K562 (cell line): ENCODE results near the gene SV2C. TPM values are rescaled to one million over a fixed set of nuclear protein-coding genes. Genes with fewer than 3 reads are reported as not detected.

Experiments used
- CBX1 ChIP-seq: sonication (generic); IDR thresholded peaks from 2 replicates; pipeline ENCODE4 v1.6.1; 2016; ENCODE audit warnings: antibody characterized with exemption, low read depth, mild to moderate bottlenecking
- FOXJ2 ChIP-seq: fragments of 200-800 bp; sonication (Bioruptor generic); IDR thresholded peaks from 2 replicates; pipeline ENCODE4 v1.6.1; 2016; ENCODE audit warnings: missing genetic modification characterization, missing compliant biosample characterization
- GABPB1 ChIP-seq: sonication (generic); formaldehyde crosslinking; IDR thresholded peaks from 2 replicates; pipeline ENCODE4 v1.8.0; 2022; ENCODE audit warnings: mild to moderate bottlenecking, missing genetic modification reagents
- HCFC1 ChIP-seq: IDR thresholded peaks from 2 replicates; pipeline ENCODE4 v1.6.1; 2012; ENCODE audit warnings: low read depth, low read length, improper control_type of control experiment
- HNRNPH1 ChIP-seq: fragments of 200-400 bp; formaldehyde crosslinking; optimal IDR thresholded peaks from 2 replicates; pipeline ENCODE3; 2017; ENCODE audit warnings: low read depth, mild to moderate bottlenecking, low read length, moderate library complexity
- MCM5 ChIP-seq: fragments of 450-650 bp; IDR thresholded peaks from 2 replicates; pipeline ENCODE4 v1.6.1; 2016; ENCODE audit warnings: low read depth
- MIER1 ChIP-seq: fragments of 450-650 bp; IDR thresholded peaks from 2 replicates; pipeline ENCODE4 v1.6.1; 2016; ENCODE audit warnings: antibody characterized with exemption, mild to moderate bottlenecking, low read depth
- MYBL2 ChIP-seq, 2 experiments: fragments of 450-650 bp in 1 of 2; sonication (generic) in 1 of 2; formaldehyde crosslinking in 1 of 2; IDR thresholded peaks; 2 replicates each; pipeline versions ENCODE4 v1.6.1 to v1.8.1; 2017 to 2022; ENCODE audit warnings: borderline replicate concordance in 1 of 2, inconsistent platforms in 1 of 2, low read depth in 1 of 2, mild to moderate bottlenecking in 1 of 2, missing genetic modification reagents in 1 of 2, moderate library complexity in 1 of 2
- TFAM ChIP-seq: fragments of 250-450 bp; sonication (Bioruptor Pico); conservative IDR thresholded peaks from 2 replicates; pipeline ENCODE4 v1.5.0; 2021; ENCODE audit warnings: mild to moderate bottlenecking, moderate library complexity
- ZNF282 ChIP-seq: sonication (generic); formaldehyde crosslinking; IDR thresholded peaks from 2 replicates; pipeline ENCODE4 v1.8.1; 2023; ENCODE audit warnings: missing genetic modification reagents
- ZNF408 ChIP-seq: fragments of 250-450 bp; sonication (Bioruptor Pico); IDR thresholded peaks from 2 replicates; pipeline ENCODE4 v1.4.0; 2020; ENCODE audit warnings: low read depth, mild to moderate bottlenecking, moderate library complexity
- ZNF436 ChIP-seq: fragments of 250-450, 450-650 bp; sonication (Bioruptor Pico); formaldehyde crosslinking; IDR thresholded peaks from 2 replicates; pipeline ENCODE4 v1.7.0; 2020; ENCODE audit warnings: mild to moderate bottlenecking
- ZNF766 ChIP-seq: fragments of 200-800 bp; sonication (Bioruptor generic); conservative IDR thresholded peaks from 2 replicates; pipeline ENCODE4 v1.6.1; 2016; ENCODE audit warnings: missing genetic modification characterization, missing compliant biosample characterization
- polyA plus RNA-seq, 8 experiments: library from polyadenylated mRNA; depleted of rRNA in 4 of 8; stranded (reverse) in 5 of 8; unstranded in 3 of 8; fragments of >200 nt; fragmentation: Nextera tagmentation in 2 of 8; fragmentation: Illumina TruSeq in 1 of 8; extraction: Ambion mirVana in 2 of 8; extraction: Trizol in 1 of 8; gene quantifications; 2 replicates each; pipeline versions ENCODE4 v1.2.1 to v1.2.3, GENCODE V29; 2011 to 2014; ENCODE audit warnings: inconsistent platforms in 1 of 8, missing spikeins in 1 of 8
- total RNA-seq, 7 experiments: library from RNA; depleted of rRNA in 6 of 7; stranded (reverse); fragments of >200 nt in 6 of 7; fragmentation: Illumina TruSeq in 2 of 7; extraction: Trizol in 2 of 7; gene quantifications; 2 replicates each; pipeline versions ENCODE4 v1.2.1 to v1.2.3, GENCODE V29; 2011 to 2021; ENCODE audit warnings: low replicate concordance in 1 of 7
- TF ChIP-seq, protein P1 (sequence below): fragments of 450-650 bp; formaldehyde crosslinking; IDR thresholded peaks from 2 replicates; pipeline ENCODE4 v1.4.0; 2020; ENCODE audit warnings: mild to moderate bottlenecking, moderate library complexity
- TF ChIP-seq, protein P2 (sequence below): fragments of 450-650 bp; IDR thresholded peaks from 2 replicates; pipeline ENCODE4 v1.6.1; 2018; ENCODE audit not compliant: partially characterized antibody

The SV2C gene
- total and polyA plus RNA-seq, 9 of the 15 experiments (the other 6 are each of a cell fraction or from before 2014, with no cell fraction given) = 0.05 TPM; not detected in 8

DNA sequence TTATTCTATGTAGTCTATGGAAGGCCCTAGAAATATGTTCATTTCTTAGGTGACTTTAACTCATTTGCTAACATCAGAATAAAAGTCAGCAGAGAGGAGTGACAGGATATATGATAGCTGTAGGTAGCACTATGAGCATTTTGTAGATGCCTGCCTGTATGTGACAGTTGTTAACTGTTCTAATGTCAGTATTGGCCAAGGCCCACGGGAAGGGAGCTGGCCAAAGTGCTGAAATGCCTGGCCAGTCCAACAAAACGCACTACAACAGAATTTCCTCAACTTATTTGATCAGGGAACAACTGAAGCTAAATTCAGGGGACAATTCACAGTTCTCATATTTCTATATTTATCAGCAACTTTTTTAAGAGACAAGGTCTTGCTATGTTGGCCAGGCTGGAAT lies 20.8 kb downstream of the SV2C start (continued):
- TF ChIP-seq, protein P1, sequence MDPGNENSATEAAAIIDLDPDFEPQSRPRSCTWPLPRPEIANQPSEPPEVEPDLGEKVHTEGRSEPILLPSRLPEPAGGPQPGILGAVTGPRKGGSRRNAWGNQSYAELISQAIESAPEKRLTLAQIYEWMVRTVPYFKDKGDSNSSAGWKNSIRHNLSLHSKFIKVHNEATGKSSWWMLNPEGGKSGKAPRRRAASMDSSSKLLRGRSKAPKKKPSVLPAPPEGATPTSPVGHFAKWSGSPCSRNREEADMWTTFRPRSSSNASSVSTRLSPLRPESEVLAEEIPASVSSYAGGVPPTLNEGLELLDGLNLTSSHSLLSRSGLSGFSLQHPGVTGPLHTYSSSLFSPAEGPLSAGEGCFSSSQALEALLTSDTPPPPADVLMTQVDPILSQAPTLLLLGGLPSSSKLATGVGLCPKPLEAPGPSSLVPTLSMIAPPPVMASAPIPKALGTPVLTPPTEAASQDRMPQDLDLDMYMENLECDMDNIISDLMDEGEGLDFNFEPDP (CRISPR knock-in tag) = no peak
- TF ChIP-seq TFAM (no peak), ZNF766 (CRISPR knock-in tag) (peak; percentile 90), ZNF282 (CRISPR knock-in tag) (no peak), MCM5 (no peak), ZNF436 (no peak), MIER1 (peak; percentile 94), HCFC1 (0 out of 2 replicates have a peak, but pooled peaks have one; percentile 21), GABPB1 (CRISPR knock-in tag) (no peak), ZNF408 (no peak), CBX1 (no peak), MYBL2 (IDR thresholded peaks at IDR 0.05; ENCODE audit: low read depth) (no peak), MYBL2 (CRISPR knock-in tag; IDR thresholded peaks at IDR 0.05; ENCODE audit: borderline replicate concordance) (no peak), FOXJ2 (tag) (no peak), HNRNPH1 (no peak)
- TF ChIP-seq, protein P2, sequence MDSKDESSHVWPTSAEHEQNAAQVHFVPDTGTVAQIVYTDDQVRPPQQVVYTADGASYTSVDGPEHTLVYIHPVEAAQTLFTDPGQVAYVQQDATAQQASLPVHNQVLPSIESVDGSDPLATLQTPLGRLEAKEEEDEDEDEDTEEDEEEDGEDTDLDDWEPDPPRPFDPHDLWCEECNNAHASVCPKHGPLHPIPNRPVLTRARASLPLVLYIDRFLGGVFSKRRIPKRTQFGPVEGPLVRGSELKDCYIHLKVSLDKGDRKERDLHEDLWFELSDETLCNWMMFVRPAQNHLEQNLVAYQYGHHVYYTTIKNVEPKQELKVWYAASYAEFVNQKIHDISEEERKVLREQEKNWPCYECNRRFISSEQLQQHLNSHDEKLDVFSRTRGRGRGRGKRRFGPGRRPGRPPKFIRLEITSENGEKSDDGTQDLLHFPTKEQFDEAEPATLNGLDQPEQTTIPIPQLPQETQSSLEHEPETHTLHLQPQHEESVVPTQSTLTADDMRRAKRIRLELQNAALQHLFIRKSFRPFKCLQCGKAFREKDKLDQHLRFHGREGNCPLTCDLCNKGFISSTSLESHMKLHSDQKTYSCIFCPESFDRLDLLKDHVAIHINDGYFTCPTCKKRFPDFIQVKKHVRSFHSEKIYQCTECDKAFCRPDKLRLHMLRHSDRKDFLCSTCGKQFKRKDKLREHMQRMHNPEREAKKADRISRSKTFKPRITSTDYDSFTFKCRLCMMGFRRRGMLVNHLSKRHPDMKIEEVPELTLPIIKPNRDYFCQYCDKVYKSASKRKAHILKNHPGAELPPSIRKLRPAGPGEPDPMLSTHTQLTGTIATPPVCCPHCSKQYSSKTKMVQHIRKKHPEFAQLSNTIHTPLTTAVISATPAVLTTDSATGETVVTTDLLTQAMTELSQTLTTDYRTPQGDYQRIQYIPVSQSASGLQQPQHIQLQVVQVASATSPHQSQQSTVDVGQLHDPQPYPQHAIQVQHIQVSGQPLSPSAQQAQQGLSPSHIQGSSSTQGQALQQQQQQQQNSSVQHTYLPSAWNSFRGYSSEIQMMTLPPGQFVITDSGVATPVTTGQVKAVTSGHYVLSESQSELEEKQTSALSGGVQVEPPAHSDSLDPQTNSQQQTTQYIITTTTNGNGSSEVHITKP = no peak
- TF ChIP-seq, all 486 proteins: peak for 16
